ENCODE results near the gene ASIC2. TPM values are rescaled to one million over a fixed set of nuclear protein-coding genes. Genes with fewer than 3 reads are reported as not detected.

ASIC2 gene
- total and polyA plus RNA-seq, 9 of the 15 experiments (the other 6 are each of a cell fraction or from before 2014, with no cell fraction given), result not detected

DNA sequence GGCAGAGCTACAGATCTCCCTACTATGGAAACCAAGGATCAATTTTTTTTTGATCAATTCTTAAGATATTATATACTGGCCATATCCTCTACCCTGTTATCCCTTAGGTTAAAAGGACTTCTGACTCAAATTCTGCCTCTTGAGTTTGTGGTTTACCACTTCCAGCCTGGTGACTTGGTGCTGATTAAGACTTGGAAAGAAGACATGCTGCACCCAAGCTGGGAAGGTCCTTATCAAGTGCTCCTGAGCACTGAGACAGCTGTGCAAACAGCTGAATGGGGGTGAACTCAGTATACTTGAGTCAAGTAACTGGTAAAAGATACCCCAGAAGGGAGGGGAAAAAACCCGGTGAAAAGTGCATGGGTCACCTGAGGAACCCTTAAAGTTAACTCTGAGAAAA is 321.9 kb downstream of the ASIC2 start (continued):
- no peak for TF ChIP-seq TEAD2 (tag; IDR thresholded peaks at IDR 0.05)
- TF ChIP-seq SMARCA4 (IDR thresholded peaks at IDR 0.05), result peak; percentile 90
- no peak for TF ChIP-seq PCBP1 (IDR thresholded peaks at IDR 0.05; ENCODE audit: low read depth, low read length, poor library complexity, severe bottlenecking)
- no peak for TF ChIP-seq RBM34 (IDR thresholded peaks at IDR 0.05; ENCODE audit: borderline replicate concordance, insufficient read depth, low read length)
- TF ChIP-seq RB1 (IDR thresholded peaks at IDR 0.05; ENCODE audit: low read depth), result no peak
- TF ChIP-seq, protein P1, sequence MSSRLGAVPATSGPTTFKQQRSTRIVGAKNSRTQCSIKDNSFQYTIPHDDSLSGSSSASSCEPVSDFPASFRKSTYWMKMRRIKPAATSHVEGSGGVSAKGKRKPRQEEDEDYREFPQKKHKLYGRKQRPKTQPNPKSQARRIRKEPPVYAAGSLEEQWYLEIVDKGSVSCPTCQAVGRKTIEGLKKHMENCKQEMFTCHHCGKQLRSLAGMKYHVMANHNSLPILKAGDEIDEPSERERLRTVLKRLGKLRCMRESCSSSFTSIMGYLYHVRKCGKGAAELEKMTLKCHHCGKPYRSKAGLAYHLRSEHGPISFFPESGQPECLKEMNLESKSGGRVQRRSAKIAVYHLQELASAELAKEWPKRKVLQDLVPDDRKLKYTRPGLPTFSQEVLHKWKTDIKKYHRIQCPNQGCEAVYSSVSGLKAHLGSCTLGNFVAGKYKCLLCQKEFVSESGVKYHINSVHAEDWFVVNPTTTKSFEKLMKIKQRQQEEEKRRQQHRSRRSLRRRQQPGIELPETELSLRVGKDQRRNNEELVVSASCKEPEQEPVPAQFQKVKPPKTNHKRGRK (tag; IDR thresholded peaks at IDR 0.05), result no peak
- 0 out of 4 replicates have a peak, but pooled peaks of 1 of the 2 experiments have one; percentile 38 for TF ChIP-seq MAZ (CRISPR knock-in tag; conservative IDR thresholded peaks at IDR 0.05 in 1 of 2, IDR thresholded peaks at IDR 0.05 in 1 of 2)
- TF ChIP-seq POLR2G (IDR thresholded peaks at IDR 0.05; ENCODE audit: low read depth, low read length), result no peak
- TF ChIP-seq SRSF3 (IDR thresholded peaks at IDR 0.05; ENCODE audit: insufficient read depth, low read length), result no peak
- peak in 1 of 2 experiments; percentile 19; a peak in 1 of 4 replicates for TF ChIP-seq ARNT (IDR thresholded peaks at IDR 0.05)
- no peak for TF ChIP-seq TRIM28 (IDR thresholded peaks at IDR 0.05)
- TF ChIP-seq MTA3 (IDR thresholded peaks at IDR 0.05; ENCODE audit: borderline replicate concordance), result peak; percentile 35; the same call in 1 of the 2 replicates
- no peak for TF ChIP-seq SLC30A9 (CRISPR knock-in tag; IDR thresholded peaks at IDR 0.05)
- TF ChIP-seq, protein P2, sequence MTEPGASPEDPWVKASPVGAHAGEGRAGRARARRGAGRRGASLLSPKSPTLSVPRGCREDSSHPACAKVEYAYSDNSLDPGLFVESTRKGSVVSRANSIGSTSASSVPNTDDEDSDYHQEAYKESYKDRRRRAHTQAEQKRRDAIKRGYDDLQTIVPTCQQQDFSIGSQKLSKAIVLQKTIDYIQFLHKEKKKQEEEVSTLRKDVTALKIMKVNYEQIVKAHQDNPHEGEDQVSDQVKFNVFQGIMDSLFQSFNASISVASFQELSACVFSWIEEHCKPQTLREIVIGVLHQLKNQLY (CRISPR knock-in tag; conservative IDR thresholded peaks at IDR 0.05), result no peak
- TF ChIP-seq, protein P3, sequence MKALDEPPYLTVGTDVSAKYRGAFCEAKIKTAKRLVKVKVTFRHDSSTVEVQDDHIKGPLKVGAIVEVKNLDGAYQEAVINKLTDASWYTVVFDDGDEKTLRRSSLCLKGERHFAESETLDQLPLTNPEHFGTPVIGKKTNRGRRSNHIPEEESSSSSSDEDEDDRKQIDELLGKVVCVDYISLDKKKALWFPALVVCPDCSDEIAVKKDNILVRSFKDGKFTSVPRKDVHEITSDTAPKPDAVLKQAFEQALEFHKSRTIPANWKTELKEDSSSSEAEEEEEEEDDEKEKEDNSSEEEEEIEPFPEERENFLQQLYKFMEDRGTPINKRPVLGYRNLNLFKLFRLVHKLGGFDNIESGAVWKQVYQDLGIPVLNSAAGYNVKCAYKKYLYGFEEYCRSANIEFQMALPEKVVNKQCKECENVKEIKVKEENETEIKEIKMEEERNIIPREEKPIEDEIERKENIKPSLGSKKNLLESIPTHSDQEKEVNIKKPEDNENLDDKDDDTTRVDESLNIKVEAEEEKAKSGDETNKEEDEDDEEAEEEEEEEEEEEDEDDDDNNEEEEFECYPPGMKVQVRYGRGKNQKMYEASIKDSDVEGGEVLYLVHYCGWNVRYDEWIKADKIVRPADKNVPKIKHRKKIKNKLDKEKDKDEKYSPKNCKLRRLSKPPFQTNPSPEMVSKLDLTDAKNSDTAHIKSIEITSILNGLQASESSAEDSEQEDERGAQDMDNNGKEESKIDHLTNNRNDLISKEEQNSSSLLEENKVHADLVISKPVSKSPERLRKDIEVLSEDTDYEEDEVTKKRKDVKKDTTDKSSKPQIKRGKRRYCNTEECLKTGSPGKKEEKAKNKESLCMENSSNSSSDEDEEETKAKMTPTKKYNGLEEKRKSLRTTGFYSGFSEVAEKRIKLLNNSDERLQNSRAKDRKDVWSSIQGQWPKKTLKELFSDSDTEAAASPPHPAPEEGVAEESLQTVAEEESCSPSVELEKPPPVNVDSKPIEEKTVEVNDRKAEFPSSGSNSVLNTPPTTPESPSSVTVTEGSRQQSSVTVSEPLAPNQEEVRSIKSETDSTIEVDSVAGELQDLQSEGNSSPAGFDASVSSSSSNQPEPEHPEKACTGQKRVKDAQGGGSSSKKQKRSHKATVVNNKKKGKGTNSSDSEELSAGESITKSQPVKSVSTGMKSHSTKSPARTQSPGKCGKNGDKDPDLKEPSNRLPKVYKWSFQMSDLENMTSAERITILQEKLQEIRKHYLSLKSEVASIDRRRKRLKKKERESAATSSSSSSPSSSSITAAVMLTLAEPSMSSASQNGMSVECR (CRISPR knock-in tag; IDR thresholded peaks at IDR 0.05), result no peak
- no peak for TF ChIP-seq RBM39 (optimal IDR thresholded peaks at IDR 0.05; ENCODE audit: low read depth, low read length)
- TF ChIP-seq, protein P4, sequence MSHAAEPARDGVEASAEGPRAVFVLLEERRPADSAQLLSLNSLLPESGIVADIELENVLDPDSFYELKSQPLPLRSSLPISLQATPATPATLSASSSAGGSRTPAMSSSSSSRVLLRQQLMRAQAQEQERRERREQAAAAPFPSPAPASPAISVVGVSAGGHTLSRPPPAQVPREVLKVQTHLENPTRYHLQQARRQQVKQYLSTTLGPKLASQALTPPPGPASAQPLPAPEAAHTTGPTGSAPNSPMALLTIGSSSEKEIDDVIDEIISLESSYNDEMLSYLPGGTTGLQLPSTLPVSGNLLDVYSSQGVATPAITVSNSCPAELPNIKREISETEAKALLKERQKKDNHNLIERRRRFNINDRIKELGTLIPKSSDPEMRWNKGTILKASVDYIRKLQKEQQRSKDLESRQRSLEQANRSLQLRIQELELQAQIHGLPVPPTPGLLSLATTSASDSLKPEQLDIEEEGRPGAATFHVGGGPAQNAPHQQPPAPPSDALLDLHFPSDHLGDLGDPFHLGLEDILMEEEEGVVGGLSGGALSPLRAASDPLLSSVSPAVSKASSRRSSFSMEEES (CRISPR knock-in tag; IDR thresholded peaks at IDR 0.05), result no peak
- TF ChIP-seq, protein P5, sequence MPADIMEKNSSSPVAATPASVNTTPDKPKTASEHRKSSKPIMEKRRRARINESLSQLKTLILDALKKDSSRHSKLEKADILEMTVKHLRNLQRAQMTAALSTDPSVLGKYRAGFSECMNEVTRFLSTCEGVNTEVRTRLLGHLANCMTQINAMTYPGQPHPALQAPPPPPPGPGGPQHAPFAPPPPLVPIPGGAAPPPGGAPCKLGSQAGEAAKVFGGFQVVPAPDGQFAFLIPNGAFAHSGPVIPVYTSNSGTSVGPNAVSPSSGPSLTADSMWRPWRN (IDR thresholded peaks at IDR 0.05; ENCODE audit: low read depth), result peak; percentile 68
- no peak for TF ChIP-seq POU5F1 (IDR thresholded peaks at IDR 0.05; ENCODE audit: borderline replicate concordance, low read depth, low read length, partially characterized antibody)
